GM21717 (cell line): Measurements from ENCODE around the gene SH2D1B.

Experiments
- ATAC-seq: cut with Tn5 transposase; IDR thresholded peaks from one replicate; pipeline ENCODE4 v1.9.1; 2021; ENCODE audit warnings: mild to moderate bottlenecking, moderate library complexity; ENCODE audit not compliant: unreplicated experiment

Gene SH2D1B

GRCh38 chr1:162400790-162401355, 11.1 kb downstream of the SH2D1B start:
- ATAC-seq = no peak

DNA sequence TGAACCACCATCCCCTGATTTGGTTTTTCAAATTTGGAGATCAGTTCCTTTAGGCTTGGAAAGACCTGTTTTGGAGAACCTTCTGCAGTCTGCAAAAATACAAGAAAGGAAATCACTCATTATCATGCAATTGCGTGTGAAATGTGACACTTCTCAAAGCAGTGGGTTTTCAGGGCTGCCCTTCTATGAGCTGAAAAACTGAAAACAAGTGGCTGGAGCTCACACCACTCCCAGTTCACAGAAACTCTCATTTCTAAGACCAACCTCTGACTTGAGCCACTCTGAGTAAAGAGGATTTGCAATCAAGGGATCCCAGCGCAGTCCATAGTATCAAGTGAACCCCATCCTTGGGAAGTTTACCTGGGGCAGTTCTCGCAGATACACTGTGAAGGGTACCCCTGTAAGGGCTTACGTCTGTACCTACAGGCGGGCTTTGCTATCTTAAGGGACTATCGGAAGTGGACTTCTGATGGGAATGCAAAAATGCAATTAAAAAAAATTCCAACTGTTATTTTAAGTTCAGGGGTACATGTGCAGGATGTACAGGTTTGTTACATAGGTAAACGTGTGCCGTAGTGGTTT, 12.8 kb downstream of the SH2D1B start:
- no peak for ATAC-seq

DNA sequence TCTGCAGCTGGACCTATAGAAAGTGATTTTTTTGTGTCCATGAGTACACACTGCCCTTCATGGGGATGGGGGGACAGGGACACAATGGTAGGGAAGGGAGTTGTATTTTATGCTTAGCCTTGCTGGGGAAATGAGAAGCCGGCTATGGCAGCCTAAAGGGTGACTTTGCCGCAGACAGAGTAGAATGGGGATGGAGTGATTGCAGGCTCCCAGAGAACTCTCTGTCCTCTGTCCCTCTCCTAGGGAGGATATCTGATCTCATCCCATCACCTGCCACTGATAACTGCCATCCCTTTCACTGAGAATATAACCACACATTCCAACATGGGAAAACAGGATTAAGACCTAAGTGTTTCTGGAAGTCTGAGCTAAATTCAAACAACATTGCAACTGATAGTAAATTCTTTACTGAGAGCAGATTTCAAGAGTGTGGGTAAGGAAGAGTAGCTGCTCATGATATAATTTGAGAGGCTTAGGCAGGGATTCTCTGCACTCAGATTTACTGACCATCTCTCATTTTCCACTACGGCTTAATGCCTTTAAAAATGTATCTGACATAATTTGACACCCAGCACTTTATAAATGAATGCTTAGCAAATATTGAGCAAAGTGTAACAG, 13.9 kb downstream of the SH2D1B start:
- no peak for ATAC-seq

- no peak for ATAC-seq
These were observed 14.9 kb downstream of the SH2D1B start for GRCh38 chr1:162397039-162397448.

DNA sequence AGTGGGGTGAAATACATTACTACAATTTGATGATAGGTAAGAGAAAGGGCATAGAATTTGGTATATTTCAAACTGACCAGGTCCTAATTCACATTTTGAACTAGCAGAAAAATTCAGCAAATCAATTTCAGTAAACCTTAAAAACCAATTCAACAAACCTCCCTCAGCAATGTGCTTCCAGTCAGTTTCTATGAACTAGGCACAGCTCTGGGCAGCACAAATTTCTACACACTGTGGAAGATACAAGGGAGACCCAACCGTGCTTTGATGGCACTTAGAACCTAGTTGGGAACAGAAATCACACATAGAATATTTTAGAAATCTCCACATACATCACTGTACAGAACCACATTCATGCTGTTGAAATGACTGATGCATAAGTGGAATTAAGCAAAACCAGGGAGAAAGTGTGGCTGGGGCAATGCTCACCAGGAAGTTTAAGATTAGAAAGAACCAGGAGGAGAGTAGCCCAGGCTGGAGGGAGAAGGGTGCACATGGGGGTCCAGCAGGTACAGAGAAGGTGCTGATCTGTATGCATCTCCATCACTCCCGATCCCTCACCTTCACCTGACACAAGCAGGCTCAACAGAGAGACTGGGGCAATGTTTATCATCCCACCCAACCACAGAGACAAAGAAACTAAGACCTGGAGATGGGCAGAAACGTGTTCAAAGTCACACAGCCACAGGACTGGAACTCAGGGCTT, 15.6 kb downstream of the SH2D1B start:
- no peak for ATAC-seq

DNA sequence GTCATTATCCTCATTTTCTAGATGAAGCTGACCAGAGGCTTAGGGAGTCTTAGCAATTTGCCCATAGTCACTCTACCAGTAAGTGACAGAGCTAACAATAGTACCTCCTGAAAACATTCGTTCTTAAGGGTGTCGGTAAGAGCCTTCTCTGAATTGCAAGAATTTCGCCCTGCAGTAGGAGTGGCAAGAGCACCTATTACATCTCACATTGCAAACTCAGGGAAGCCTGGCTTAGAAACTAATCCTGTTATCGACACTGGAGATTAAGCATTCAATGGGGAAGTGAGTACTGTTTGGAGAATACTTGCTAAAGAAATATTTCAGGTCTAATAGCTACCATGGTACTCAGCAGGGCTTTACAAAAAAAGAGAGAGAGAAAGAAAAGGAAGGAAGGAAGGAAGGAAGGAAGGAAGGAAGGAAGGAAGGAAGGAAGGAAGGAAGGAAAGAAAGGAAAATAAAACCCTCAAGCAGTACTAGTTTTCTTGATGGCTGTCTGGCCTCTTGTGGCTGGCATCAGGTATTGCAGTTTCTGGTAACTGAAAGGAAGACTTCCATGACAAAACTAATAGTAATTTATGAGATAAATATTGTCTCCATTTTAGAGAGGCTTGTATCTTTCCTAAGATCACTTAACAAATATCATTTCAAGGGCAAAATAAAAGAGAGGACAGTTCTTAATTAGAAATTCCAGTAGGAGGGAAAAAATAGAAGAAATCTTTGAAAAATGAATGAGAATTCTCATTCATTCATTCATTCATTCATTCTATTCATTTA, 20.0 kb downstream of the SH2D1B start:
- no peak for ATAC-seq

GRCh38 chr1:162390396-162391185, 21.3 kb downstream of the SH2D1B start:
- no peak for ATAC-seq

- ATAC-seq = no peak
These were observed 22.0 kb downstream of the SH2D1B start for GRCh38 chr1:162389971-162390370.

- no peak for ATAC-seq
These were observed 22.7 kb downstream of the SH2D1B start for GRCh38 chr1:162389021-162389818.

DNA sequence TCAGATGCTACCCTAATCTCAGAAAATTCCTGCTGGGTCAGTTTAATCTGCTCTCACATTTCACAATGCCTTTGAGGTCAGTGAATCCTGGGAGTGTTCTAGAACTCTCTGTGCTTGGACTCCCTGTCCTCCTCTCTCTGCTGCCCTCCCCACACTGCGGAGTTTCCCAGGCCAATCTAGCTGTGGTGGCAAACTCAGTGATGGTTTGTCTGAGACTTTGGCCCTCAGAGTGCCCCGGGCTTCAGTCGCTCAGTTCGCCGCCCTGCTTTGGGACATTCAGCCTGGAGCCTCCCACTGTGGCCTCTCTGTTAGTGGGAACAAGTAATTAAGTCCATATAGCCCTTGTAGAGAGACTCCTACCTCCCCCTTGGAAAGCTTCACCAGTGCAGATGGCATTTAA, 23.3 kb downstream of the SH2D1B start:
- no peak for ATAC-seq

DNA sequence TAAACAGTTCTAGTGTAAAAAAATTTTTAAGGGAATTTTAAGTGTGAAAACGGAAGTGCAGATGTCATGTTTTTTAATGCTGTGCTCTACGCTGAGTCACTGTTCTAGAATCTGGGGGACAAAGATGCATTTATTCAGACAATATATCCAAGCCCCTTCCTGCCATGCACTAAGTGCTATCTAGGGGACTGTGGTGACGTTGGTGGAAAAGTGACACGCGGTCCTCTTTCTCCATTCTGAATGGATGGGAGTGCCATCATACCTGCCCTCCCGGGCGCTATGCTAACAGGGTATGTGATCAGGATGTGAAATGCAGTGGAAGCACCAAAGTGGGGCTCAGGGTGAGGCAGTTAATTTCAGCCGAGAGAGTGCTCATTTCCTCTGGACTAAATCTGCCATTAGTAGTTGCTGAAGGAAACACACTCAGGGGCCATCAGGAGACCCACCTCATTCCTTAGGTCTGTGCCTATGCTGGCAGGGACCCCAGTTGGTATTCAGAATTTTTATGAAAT, 23.8 kb downstream of the SH2D1B start:
- ATAC-seq = no peak

DNA sequence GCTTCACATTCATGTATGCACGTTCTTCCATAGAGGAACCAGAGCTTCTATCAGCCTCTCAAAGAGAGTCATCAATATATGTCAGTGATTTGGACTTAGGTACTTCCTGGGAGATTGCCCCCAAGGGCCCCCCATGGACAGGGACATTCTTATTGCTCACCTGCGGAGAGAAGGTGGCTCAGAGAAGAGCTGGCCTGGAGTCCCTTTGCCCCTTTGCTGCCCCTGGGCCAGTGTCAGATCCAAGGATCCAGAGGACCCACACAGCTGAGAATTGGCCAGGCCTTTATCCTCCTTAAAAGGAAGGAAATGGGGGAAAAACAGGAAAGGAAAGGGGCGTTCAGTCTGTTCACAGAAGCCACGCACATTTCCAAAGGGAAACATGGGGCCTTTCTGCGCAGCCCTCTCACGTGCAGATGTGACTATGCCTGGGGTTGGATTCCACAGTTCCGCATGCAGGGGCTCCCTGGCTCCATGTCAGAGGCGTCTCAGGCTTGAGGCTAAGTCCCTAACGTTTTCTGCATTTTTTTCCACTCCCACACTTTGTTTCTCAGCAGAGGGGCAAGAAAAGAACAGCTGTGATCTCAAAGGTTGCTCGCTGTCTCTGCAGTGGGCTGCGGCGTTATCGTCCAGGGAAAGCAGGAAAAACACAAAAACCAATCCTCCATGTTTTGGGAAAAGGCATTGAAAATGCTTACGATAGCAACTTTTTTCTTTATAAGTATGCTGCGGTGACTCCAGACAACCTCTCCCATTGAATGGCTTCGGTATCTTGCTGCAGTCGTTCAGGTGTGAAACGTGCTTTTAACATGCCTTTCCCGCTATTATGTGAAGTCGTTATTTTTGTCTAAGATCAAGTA, 24.5 kb downstream of the SH2D1B start:
- no peak for ATAC-seq

GRCh38 chr1:162386292-162387225, 25.4 kb downstream of the SH2D1B start:
- ATAC-seq = no peak

DNA sequence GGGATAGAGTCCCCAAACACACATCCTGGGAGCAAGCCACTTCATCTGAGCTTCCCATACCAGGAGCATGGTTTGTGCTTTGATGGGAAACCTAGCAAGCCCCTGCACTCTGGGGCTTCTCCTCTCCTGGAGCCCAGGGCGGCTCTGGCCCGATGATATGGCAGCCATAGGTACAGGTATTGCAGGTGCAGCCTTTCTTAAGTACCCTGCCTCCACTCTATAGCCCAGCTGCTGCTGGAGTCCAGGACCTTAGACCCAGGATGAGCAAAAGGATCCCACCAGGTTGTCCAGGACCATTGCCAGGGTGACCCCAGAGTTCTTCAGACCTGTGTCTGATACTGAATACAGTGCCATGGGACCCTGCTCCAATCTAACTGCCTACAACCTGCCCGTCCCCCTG, 26.2 kb downstream of the SH2D1B start:
- ATAC-seq = no peak

GRCh38 chr1:162385280-162385623, 26.7 kb downstream of the SH2D1B start:
- ATAC-seq = no peak

DNA sequence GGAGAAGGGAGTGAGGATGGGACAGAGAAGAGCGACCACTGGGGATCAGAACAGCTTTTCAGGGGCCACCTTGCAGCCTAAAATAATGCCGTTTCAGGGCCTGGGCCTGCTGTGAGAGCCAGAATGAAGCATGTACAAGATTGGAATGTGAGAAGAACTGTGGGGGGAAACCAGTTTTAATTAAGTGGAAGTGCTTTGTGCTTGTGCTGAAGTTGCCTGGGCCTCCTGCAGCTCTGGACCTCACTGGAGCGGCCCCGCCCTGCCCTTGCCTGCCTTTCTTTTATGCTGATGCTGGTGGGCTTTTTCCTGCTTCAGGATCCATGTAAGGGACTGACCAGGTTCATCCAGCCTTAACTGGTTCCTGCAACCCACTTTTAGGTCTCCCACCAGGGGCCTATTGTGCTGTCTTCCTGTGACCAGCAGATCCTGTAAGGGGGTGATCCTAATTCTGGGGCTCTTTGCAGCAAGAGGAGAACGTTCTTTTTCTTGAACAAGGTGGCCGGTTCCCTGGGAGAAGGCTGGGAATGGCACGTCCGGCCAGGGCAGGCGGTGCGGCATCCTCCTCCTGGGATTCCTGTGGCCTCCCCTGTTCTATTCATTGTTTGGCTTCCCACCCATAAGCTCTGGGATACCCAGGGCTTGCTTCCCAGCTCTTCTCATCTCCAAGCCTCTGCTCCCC, 27.2 kb downstream of the SH2D1B start:
- no peak for ATAC-seq

DNA sequence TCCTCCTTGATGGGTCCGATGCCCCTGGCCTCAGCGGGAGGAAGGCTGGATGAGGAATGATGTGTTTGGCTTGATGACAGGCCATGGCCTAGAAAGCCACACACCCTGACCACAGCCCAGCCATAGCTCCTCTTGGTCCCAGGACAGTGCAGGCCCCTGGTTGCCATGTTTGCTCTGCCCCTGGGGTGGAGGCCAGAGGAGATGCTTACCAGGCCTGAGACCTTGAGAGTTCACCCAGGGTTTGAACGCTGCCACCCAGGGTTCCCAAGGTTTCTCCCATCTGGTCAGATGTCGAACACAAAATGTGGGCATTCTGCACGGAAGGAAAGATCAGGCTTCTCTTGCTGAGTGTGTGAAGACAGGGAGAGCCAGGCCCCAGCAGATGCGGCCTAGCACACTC, 27.8 kb downstream of the SH2D1B start:
- ATAC-seq = no peak
